HG03469 (cell line): ENCODE data around the gene DOK1.

Experiments
- ATAC-seq: cut with Tn5 transposase; IDR thresholded peaks from one replicate; pipeline ENCODE4 v1.9.1; 2021; ENCODE audit warnings: mild to moderate bottlenecking, moderate library complexity, moderate number of reproducible peaks; ENCODE audit not compliant: unreplicated experiment

Gene DOK1

DNA sequence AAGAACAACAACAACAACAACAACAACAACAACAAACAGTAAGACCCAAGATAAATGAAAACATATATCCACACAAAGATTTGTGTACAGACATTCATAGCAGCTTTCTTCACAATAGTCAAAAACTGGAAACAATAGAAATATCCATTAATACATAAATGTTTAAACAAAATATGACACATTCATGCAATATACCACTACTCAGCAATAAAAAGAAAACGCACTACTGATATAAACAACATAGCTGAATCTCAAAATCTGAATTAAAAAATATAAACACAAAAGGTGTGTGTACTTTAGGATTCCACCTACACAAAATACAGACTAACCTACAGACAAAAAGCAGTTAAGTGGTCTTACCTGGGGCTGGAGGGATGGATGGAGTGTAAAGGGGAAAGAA is 42.1 kb downstream of the DOK1 start:
- ATAC-seq, result no peak

DNA sequence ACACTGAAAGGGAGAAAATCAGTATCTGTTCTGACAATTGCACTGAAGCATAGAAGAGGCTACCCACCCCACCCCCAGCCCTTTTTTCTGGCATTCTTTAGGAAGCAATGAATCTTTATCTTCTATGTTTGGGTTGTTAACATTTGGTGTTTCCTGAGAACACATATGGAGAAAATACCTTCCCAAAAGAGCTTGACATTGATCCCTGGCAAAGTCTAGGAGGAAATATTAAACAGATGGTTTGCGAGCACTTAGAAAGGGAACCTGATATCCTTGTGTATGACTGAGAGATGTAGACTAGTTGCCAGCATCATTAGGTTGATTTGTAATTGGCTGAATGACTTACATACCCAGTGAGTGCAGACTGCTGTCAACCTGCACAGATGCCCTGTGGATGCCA is 42.9 kb downstream of the DOK1 start:
- ATAC-seq, result no peak

DNA sequence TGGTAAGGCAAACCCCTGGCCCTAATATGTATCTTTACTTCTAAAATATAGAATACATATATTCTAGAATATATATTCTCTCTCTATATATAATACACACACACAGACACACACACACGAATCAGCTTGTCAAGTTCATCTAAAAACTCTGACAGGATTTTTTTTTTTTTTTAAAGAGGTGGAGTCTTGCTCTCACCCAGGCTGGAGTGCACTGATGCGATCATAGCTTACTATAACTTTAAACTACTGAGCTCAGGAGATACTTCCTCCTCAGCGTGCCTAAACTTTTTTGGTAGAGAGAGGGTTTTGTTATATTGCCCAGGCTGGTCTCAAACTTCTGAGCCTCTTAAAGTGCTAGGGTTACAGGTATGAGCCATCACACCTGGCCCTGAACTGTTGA is 45.2 kb downstream of the DOK1 start:
- no peak for ATAC-seq

- ATAC-seq, result no peak
Measured at GRCh38 chr2:74602586-74603281, 48.2 kb downstream of the DOK1 start.

- ATAC-seq, result no peak
Measured at GRCh38 chr2:74603282-74604000, 48.9 kb downstream of the DOK1 start.

- no peak for ATAC-seq
Measured at GRCh38 chr2:74606927-74607326, 52.4 kb downstream of the DOK1 start.
